ENCODE results near the gene KLF13.

Gene KLF13

DNA sequence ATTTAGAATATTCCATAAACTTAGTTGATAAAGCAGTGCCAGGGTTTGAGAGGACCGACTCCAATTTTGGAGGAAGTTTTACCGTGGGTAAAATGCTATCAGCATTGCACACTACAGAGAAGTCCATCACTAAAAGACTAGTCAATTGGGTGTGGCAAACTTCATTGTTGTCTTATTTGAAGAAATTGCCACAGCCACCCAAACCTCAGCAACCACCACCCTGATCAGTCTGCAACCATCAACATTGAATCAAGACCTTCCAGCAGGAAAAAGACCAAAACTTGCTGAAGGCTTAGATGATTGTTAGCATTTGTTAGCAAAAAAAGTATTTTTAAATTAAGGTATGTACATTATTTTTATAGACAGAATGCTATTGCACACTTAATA lies 60.5 kb downstream of the KLF13 start:
- no peak for DNase-seq

DNA sequence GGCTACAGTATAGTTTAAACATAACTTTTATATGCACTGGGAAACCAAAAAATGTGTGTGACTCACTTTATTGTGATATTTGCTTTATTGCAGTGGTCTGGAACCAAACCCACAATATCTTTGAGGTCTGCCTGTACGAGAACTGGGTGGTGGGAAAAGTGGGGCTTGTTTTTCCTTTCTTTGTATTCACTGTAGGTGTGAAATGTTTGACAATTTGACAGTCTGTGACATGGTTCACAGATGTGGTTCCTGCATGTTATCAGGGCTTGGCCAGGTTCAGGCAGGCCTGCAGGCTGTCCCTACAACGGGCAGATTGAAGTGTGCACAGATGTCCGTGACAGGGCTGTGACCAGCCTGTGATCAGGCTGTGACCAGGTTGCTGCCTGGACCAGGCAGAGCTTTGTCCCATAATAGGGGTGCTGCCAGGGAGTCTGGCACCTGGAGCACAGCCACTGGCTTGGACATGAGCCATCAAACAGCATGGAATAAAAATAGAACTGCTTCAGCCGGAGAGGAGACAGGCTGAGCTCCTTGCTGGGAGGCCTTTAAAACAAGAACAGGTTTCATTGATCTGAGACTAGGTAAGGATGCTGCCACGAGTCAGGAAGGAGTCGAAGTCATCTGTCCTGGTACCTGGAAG lies 61.0 kb downstream of the KLF13 start:
- DNase-seq, result no peak

DNA sequence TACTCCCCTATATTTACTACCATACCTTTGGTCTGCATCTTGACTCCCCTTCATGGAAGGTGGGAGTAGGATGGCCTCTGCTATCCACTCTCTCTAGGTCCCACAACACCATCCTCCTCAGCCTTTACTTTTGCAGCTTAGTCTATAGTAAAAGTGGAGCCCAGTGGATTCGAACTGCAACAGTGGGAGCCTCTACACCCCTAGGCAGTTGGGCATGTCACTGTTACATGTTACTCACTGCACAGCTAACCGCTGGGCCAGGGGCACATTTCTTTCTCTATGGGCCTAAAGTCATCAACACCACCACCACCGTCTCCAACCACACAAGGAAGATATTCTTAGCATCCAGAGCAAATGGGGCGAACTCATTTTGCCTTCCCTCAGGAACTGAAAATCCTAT lies 62.9 kb downstream of the KLF13 start:
- DNase-seq, result no peak

DNA sequence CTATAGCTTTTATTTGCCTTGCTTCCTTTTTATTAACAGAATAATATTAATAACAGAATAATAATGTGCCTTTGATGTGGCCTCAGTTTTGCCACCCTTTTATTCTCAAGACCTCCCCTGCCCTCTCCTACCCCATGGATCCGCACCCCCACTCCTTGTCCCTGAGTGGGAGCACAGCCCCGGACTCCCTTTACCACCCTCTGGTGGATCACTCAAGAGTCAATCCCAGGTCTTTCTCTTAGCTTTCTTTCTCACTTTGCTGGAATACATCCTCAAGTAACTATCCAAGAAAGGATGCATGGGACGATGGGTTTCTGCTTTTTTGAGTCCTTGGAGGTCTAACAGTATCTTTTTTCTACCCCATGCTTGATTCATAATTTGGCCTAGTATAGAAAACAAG lies 63.4 kb downstream of the KLF13 start:
- no peak for DNase-seq

DNA sequence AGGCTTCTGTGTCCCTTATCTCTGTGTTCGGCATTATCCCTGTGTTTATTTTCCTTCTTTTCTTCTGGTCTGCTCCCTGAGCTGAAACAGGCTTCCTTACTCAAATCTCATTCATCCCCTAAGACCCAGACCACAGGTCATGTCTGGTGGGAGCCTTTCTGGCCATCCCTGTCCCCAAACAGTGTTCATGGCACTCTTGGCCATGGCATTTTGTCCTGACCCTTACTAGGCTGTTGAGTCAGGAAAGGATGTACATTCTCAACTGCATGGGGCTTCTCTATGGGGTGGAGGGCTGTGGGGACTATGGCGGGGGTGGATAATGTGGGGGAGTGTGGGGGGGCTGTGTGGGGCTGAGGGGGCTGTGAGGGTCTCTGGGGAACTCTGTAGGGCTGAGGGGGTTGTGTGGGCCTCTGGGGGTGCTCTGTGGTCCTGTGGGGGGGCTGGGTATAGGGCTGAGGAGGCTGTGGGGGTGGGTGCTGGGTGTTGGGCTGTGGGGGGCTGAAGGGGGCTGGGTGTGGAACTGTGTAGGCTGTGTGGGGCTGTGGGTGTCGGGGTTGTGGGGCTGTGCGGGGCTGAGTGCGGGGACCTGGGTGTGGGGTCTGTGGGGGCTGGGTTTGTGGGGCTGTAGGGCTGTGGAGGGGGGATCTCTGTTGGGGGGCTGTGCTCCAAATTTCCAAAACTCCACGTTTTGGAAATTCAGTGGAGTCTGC lies 64.3 kb downstream of the KLF13 start:
- no peak for DNase-seq

DNA sequence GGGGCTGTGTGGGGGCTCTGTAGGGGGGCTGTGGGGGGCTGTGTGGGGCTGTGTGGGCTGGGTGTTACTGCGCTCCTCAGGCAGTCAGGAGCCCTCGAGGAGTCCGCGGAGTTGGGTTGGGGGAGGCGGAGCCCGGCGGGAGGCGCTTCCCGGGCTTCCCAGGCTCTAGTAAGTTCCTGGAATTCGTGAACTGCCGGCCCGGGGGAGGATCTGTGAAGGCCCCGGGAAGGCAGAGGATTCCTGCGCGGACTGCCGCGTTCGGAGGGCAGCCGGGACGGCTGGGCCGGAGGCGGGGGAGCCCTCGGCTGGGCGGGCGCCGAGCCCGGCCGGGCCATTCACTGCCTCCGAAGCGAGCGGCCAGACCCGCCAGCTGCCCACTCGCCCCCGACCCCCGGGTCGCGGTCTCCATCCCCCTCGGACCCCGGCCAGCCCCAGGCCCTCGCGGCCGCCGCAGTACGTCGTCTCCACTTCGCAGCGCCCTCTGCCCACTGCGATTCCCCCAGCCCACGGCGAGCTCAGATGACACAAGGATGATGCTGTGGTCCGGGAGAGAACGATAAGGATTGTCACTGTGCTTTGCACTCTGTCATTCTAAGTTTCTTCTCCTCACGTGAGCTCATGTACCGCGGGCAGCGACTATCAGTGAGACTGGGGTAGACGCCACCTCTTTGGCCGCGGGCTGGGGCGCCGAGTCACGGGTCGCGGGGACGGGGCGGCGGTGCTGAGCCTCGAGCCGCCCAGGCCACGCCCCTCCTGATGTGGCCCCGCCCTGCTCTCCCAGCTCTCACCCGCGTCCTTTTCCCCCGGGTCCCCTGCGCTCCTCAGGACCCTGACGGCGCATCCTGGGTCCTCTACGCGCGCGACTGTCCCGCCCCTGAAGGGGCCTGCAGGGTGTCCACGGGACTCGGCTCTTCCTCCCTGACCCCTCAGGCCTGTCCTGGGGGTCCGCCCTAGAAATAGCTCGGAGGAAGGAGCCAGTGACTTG lies 65.3 kb downstream of the KLF13 start:
- no peak for DNase-seq

DNA sequence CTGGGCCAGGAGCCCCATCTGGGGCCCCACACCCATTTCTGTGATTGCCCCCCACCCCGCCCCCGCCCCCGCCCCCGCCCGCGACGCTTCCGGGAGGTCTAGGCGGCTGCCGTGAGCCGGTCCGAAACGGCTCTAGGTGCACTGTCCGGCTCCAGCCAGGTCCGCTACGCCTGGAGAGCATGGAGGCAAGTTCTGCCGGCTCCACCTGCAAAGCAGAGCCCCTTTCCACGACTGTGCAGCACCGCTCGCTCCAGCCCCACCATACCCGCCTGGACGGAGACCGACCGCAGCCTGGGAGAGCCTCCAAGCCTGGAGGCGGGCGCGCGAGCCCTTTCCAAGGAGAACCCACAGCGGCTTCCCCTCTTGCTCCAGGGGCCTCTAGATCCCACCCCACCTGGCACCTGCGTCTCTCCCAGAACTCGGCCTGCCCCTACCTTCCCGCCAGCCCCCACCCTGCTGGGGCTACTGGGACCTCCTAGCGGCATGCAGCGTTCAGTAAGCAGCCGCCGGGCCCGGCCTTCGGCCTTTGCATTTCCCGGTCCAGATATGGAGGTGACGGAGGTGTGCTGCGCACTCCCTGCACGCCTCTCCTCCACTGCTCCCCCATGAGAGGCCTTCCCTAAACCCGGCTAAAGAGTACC lies 66.2 kb downstream of the KLF13 start:
- no peak for DNase-seq

DNA sequence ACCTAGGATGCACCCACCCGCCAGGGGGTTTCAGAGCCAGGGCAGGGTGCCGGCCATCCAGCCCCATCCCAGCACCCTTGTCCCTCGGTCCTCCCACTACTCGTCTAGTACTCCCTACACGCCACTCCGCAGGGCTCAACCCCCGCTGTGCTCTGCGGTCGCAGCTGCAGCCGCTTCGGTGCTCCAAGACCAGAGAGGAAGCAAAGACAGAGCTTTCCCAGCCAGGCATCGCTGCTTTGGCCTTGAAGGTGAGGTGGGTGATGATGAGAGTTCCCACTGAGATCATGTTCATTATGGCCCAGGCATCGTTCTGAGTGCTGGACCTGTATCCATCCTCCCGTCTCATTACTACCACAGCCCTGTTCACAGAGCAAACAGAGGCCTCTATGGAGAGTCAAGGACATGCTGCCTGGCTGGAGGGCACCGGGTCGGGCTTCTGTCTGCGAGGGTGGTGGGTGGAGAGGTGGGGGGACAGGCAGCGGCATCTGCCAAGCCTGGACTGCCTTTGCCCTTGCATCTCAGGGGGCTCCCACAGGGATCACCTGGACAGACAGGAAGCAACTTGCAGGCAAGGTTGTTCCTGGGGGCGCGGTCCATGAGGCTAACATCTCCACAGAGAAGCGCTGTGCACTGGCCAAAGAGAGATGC lies 66.9 kb downstream of the KLF13 start:
- DNase-seq, result no peak

DNA sequence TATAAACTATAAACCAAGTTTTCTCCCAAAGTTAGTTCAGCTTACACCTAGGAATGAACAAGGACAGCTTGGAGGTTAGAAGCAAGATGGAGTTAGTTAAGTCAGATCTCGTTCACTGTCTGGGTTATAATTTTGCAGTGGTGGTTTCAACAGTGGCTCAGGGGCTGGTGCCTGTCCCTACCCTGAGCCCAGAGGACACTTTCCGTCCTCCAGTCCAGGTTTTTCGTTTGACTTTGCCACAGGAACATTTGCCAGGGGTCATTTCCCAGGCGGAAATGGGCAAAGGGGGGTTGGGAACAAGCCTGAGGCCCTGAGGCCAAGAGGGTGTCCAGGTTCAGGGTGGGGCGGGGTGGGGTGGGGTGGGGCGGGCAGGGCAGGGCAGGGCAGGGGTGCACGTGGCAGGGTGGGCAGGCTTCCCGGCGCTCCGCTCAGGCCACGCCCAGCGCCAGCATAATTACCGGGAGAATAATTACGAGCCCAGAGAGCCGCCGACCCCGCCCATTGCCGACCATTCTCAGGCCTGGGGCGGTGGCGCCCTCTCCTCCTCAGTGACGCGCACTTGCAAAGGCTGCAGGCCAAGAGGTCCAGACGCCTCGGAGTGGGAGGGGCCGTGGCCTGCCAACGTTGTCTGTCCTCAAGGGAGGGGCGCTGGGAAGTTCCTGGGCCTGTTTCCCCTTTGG lies 70.4 kb downstream of the KLF13 start:
- DNase-seq, result no peak

DNA sequence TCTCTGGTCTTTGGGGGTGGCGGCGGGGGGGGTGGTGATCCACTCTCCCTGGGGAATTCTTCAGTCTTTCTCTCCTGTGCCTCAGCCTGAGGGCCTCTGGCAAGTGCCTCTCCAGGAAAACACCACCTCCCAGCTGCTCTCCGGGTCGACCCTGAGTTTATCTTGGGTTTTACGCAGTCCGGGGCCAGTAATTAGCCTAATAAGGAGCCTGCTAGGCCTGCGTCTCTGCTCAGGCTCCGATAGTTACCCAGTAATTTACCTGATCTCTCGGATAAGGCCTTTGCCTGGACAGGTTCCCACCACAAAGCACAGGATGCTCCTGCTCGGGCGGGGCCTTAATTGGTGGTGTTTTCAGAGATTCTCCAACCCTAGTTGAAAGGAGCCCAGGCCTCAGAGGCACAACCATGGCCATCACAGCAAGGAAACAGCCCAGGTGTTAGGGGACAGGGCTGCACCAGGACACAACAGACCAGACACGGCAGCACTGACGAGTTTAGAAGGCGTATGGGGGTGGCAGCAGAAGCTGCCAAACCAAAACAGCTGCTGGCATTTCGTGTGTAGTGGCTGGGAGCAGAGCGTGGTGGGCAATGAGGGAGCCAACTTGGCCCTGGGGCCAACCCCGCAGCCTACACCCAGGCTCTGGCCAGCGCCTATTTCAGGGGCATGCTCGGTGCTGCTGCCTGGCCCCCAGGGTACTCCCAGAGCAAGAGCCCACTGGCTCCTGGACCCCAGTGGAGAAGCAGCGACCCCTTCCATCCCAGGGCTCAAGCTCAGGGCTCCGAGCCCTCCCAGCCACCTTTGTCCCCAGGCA lies 71.4 kb downstream of the KLF13 start:
- DNase-seq, result no peak

DNA sequence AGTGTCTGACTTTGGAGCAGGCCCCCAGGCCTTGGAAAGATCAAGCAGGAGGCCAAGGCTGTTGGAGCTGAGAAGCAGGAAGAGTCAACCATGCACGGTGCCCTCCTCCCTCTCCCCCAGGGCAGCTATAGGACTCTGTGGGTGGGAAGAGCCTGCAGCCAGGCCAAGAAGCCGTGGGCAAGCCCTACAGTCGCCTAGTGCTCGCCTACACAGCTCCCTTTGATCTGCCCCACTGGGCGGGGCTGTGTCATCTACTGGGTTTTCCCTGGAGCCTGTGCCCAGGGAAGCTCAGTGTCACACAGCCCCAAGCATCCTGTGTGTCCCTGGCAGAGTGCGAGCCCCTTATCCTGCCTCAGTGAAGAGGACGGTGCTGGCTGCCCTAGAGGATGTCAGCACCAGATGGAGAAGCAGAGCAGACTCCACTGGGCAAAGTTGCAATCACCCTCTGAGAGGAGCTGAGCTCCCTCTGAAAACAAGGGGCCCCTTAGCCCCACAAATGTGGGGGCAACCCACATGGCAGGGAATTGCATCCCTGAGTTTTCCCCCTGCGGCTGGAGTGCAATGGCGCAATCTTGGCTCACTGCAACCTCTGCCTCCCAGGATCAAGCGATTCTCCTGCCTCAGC lies 72.2 kb downstream of the KLF13 start:
- DNase-seq, result no peak

DNA sequence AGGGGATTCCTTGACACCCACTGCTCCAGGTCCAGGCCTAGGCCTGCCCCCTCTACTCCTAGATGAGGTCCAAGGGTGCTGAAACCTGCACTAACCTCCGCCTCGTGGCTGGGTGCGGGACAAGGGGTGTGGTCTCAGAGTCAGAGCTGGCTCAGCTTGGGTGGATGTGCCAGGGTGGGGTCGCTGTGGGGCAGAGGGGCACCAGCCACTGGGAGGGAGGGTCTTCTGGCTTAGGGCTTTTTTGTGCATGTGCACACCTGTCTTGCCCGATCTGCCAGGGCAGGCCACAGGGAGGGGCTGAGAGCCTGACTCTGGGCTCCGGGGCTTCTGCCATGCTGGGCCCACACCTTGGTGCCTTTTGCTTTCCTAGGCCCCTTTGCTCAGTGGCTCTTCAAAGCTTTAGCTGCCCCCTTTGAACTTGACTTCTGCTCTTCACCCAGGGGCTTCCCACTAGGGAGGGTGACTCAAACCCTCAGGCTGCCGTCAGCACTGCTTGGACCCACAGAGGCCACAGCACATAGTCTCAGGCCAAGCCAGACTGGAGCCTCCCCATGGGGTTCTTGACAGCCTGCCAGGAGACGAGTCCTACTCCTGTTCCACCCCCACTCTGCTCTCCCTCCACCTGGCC lies 73.0 kb downstream of the KLF13 start:
- no peak for DNase-seq

DNA sequence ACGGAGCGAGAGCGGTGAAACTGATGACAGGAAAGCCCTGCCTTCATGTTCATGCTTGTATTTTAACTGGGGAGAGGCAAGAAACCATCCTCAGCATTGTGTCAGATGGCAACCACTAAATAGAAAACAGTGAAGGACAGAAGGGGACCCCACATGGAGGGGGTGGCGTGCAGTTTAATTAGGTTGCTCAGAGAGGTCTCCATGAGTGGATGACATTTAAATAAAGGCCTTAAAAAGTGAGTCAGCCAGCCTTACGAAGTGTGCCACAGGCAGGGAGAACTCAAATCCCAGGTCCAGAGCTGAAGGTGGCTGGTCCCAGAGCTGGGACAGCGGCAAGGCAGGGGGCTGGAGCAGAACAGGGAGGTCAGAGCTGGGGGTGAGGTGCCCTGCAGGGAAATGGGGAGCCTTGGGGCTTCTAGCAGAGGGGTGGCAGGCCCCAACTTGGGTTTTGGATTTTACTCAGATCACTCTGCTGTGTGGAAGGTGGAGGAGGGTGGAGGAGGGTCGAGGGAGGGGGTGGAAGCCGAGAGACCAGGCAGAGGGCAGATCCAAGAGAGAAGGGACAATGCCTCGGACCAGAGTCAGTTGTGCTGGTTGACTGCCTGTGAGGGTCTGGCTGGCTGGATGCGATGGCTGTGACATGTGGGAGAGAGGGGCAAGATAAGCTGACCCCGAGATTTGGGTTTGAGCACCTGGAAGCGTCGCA lies 73.7 kb downstream of the KLF13 start:
- DNase-seq, result no peak

DNA sequence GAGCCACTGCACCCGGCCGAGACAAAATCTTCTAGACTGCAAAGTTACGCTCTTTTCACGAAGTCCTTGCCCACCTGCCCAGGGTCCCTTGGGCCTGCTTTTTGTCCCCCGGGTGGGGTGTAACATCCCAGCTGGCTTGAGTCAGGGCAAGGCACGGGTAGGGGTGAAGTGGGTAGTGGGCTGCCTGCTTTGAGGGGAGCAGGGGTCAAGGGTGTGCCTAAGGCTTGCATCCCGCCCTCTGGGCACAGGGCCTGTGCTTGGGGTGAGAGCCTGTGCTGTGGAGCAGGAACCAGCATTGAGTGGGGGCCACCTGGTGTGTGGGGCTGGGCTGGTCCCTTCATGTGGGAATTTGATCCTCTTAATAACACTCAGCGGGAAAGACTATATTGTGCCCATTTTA lies 74.6 kb downstream of the KLF13 start:
- DNase-seq, result no peak

DNA sequence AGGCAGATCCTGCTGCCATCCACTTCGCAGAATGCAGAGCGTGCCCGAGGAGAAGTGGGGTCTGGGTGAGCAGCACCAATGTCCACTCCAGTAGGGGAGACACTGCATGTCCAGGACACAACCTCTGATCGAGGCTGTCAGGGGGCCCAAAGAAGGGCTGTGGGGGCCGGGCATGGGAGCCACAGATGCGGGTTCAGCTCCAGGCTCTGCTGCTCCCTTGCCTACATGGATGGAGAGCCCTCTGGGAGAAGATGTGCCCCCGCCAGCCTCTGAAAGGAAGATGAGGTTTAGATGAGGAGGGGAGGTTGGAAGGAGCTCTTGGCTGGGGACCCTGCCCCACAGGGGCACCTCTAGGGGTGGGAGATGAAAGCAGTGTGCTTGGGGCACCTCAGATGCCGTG lies 75.4 kb downstream of the KLF13 start:
- DNase-seq, result no peak

DNA sequence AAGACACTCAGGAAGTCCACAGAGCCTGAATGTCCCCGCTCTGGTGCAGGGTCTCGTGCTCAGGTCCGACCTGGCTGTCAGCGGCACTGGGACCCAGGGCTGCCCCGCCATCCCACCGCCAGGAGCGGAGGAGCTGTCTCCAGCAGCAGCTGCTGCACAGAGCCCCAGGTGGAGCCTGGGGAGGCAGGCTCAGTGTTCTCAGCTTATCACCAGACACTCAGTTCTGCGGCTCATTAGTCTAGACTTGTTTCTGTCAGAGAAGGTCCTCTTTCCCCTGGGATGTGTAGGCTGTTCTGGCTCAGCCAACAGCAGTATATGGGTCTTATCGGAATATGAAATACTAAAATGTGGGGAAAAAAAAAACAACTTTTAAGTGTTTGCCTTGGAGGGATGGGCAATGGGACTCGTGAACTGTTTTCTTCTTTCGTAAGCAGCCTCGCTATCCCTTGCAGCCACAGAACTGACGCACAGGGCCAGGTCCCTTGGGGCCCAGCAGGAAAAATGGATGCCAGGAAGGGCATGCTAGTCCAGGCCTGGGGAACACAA lies 75.9 kb downstream of the KLF13 start:
- no peak for DNase-seq

DNA sequence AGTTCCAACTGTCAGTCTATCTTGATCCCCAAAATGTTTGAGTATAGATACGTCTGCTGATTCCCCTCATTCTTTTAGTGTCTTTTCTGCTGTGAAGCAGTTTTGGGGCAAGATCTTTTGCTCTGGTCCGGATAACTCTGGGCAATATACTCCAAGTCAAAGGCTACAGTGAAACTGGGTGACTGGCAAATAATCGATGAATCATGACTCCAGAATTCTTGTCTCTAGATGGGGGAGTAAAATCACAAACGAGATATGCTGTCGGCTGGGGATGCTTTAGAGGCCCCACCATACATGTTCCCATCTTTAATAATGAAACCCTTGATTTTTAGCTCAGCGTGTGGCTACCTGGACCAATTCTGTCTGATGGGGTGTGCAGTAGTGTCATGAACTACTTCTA lies 76.5 kb downstream of the KLF13 start:
- DNase-seq, result no peak

DNA sequence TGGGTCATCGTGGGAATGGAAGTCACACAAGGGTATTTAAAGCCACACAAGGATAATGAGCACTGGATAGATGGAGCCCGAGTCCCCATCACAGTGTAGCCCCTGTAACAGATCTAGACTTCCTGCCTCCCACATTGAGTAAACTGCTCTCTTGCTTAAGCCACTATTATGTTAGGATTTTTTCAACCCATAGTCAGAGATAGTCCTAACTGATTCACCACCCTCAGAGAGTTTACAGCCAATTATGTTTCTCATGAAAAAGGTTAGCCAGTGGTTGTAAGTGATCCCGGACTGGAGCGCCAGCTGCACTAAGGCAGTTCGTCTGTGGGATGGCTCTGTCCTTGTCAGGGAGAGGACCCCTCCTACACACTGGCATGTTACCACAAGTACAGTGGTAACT lies 77.0 kb downstream of the KLF13 start:
- DNase-seq, result no peak

DNA sequence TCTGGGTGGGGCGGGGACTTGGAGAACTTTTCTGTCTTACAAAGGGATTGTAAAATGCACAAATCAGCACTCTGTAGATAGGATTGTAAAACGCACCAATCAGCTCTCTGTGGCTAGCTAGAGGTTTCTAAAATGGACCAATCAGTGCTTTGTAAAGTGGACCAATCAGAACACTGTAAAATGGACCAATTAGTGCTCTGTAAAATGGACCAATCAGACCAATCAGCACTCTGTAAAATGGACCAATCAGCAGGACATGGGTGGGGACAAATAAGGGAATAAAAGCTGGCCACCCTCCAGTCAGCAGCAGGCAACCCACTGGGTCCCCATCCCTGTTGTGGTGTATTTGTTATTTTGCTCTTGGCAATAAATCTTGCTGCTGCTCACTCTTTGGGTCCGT lies 77.7 kb downstream of the KLF13 start:
- DNase-seq, result no peak
